Stimulated activated naive CD8-positive, alpha-beta T cell treated with anti-CD3 and anti-CD28 coated beads, Interleukin-15, Interleukin-2, amounts not matched to agents 100 U/mL and 50 U/mL, for 24 hours (primary cell): ENCODE measurements around the gene UNC119B.
"Not testable (repeated sequence)": the region's sequence is repeated elsewhere in the genome, so short reads cannot be mapped to it uniquely, and the experiment has no call there.

ENCODE experiments used
- ATAC-seq: fragments of 150-1000 bp; cut with Tn5 transposase; one replicate; pipeline ENCODE4 v1.10.0; 2021
- DNase-seq: peaks from one replicate; pipeline ENCODE4 v3.0.0; 2021

Gene UNC119B

GRCh38 chr12:120719496-120720233 lies 9.4 kb downstream of the UNC119B start:
- ATAC-seq: no peak
- DNase-seq: no peak

DNA sequence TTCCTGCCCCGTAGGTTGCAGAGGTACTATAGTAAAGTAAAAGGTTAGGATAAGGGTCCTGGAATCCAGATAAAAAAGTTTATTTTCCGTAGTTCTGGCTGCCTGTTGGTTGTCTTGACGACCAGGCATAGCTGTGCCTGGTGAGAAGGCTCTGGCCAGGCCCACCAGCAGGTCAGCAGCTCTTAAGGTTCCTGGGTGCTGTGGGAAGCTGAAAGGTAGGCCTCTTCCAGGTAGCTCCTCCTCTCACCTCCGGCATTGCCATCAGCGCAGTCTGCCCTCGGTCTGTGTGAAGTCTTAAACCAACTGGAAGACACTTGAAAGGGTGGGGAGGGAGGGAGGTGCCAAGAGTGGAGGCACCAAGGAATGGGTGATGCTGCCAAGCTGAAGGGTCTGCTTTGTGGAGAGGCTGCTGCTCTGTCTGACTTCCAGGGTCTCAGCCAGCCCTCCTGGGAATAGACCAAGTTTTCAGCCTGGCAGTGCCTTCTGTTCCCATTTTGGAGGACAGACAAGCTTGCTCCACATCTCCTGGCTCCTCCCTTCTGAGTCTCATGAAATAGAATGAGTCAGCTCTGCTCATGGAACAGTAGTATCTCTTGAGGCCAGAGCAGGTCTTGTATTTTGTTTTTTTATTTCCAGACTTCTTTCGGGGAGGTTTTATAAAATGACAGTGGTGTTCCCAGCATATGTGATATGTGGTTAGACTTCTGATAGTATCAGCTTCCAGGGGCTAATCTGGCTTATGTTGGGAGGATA lies 10.2 kb downstream of the UNC119B start:
- ATAC-seq (no peak), DNase-seq (no peak)

- DNase-seq (no peak), ATAC-seq (no peak)
Observed at GRCh38 chr12:120720987-120721801, 10.9 kb downstream of the UNC119B start.

- DNase-seq (no peak), ATAC-seq (no peak)
Observed at GRCh38 chr12:120721866-120722265, 11.6 kb downstream of the UNC119B start.

- DNase-seq (no peak), ATAC-seq (no peak)
Observed at GRCh38 chr12:120722784-120723183, 12.5 kb downstream of the UNC119B start.

- no peak for ATAC-seq
Observed at GRCh38 chr12:120724720-120725119, 14.5 kb downstream of the UNC119B start.

GRCh38 chr12:120725151-120725658 lies 14.9 kb downstream of the UNC119B start:
- DNase-seq (no peak), ATAC-seq (no peak)

More at GRCh38 chr12:120724720-120725119, 14.5 kb downstream of the UNC119B start:
- no peak for DNase-seq

DNA sequence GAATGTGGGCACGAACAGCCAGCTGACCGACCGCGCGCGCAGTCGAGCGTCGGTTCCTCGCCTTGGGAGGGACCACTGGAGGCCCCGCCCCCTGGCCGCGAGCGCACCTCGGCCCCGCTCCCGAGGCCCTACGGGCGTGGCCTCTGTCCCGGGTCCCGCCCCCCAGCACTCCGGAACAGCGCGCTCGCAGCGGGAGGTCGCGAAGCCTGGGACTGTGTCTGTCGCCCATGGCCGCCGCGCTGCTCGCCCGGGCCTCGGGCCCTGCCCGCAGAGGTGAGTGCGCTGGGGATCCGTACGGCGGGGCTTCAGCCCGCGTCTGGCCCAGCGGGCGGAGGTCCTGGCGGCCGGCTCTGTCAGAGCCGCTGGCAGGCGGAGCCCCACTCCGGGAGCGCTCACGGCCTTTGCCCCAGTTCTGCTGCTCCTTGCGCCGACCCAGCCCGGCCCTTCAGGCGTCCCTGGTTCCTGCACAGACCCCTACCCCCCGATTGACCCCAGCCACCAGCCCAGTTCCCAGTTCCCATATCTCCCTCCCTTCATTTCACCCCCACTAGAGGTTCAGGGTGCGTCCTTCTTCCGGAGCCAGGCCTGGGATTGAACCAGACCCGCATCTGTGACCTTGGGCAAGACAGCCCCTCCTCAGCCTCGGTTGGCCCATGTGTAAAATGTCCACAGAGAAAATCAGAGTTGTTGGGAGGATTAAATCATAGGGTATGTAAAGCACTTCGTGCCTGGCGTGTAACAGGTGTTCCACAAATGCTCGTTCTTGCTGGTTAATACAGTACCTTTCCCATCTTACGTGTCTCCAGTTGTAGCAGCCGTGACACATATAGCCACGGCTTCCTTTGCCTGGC lies 15.6 kb downstream of the UNC119B start, which contains the start of gene ACADS:
Gene ACADS, plus strand, starts transcription at position 168 of the 851 bp plus-strand sequence. Its CDS starts 60 bp downstream, at position 228.
- peak; percentile 95 for DNase-seq
- ATAC-seq: peak; percentile 100

DNA sequence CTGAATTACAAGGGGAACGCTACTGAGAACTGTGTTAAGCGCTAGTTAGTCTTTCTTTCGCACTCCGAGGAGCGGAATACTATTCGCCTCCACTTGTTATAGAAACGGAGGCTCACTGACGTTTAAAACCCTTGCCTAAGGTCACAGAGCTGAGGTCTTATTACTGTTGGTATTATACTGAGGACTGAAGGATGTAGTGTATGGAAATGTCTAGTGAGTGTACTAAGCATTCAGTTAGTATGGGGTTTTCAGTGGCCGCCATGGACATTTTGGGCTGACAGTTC lies 16.2 kb downstream of the UNC119B start:
- ATAC-seq: no peak

GRCh38 chr12:120726961-120727360 lies 16.7 kb downstream of the UNC119B start:
- ATAC-seq: no peak

More for the DNA sequence above, 16.2 kb downstream of the UNC119B start:
- no peak for DNase-seq

DNA sequence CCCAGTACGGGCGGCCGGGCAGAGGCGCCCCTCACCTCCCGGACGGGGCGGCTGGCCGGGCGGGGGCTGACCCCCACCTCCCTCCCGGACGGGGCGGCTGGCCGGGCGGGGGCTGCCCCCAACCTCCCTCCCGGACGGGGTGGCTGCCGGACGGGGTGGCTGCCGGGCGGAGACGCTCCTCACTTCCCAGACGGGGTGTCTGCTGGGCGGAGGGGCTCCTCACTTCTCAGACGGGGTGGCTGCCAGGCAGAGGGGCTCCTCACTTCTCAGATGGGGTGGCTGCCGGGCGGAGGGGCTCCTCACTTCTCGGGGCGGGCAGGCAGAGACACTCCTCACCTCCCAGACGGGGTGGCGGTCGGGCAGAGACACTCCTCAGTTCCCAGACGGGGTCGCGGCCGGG lies 21.9 kb downstream of the UNC119B start:
- not testable (repeated sequence) for DNase-seq, ATAC-seq

More at GRCh38 chr12:120726961-120727360, 16.7 kb downstream of the UNC119B start:
- DNase-seq: no peak

GRCh38 chr12:120733574-120733973 lies 23.3 kb downstream of the UNC119B start:
- no peak for ATAC-seq
- no peak for DNase-seq

DNA sequence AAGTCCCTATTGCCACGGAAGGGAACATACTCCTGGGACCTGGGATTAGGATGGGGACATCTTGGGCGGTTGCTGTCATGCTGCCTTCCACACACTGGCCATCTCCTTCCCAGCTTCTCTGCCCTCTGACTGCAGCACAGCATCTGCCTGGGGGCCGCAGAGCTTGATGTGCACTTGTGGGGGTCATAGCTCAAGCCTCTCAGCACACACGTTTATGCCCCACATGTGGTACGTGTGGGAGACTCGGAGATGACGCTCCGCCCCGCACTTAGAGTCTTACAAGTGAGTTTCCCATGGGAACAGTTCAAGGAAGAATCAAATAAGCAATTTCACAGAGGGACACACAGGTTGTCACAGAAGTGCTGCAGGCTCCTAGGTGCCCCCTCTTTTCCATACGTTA lies 24.0 kb downstream of the UNC119B start:
- ATAC-seq (no peak), DNase-seq (no peak)

- ATAC-seq (no peak), DNase-seq (no peak)
Observed at GRCh38 chr12:120735181-120735580, 24.9 kb downstream of the UNC119B start.

DNA sequence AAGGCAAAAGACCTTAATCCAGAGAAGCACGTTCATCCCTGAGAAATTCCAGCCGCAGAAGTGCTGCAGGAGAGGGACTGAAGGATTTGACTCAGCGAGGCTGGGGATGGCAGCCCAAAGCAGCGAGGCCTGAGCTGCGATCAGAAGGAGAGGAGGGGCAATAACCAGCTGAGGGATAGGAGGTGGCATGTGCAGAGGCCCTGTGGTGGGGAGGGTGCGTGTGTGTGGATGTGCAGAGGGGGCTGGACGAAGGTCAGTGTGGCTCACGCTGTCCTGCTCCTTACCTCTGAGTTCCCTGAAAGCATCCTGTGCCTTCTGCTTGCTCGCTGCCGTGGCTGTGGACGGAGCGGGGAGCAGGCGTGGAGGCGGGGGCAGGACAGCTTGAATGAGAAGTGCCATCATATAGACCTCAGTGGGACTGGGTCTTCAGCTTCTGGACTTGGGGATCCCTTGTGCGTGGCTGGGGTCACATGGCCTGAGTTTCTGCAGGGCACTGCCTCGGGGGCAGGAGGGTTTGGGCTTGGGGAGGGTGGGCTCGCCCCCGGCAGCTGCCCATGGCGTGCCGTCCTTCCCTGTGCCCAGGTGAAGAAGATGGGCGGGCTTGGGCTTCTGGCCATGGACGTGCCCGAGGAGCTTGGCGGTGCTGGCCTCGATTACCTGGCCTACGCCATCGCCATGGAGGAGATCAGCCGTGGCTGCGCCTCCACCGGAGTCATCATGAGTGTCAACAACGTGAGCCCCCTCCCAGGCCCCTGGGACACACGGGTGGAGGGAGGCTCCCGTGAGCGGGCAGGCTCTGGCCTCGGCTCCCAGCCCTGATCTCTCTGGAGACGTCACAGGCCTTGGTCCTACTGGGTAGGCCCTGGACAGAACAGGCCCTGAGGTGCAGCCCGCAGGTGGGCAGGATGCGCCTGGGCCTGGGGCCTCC lies 26.4 kb downstream of the UNC119B start:
- ATAC-seq (no peak), DNase-seq (no peak)

GRCh38 chr12:120737557-120738251 lies 27.4 kb downstream of the UNC119B start:
- DNase-seq (no peak), ATAC-seq (no peak)

GRCh38 chr12:120738252-120739030 lies 28.2 kb downstream of the UNC119B start:
- DNase-seq (no peak), ATAC-seq (no peak)

DNA sequence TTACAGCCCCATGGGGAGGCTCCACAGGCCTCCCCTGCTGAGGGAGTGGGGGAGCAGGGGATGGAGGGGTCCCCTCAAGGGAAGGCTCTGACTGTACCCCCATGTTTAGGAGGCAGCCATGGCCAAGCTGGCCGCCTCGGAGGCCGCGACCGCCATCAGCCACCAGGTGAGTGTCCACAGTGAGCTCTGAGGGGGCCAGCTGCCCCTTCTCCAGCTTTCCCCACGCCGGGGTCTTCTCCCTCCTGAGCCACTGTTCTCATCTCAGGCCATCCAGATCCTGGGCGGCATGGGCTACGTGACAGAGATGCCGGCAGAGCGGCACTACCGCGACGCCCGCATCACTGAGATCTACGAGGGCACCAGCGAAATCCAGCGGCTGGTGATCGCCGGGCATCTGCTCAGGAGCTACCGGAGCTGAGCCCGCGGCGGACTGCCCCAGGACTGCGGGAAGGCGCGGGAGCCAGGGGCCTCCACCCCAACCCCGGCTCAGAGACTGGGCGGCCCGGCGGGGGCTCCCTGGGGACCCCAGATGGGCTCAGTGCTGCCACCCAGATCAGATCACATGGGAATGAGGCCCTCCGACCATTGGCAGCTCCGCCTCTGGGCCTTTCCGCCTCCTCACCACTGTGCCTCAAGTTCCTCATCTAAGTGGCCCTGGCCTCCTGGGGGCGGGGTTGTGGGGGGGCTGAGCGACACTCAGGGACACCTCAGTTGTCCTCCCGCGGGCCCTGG lies 28.9 kb downstream of the UNC119B start:
- DNase-seq: no peak
- no peak for ATAC-seq
